Stimulated activated effector memory CD8-positive, alpha-beta T cell treated with anti-CD3 and anti-CD28 coated beads, Interleukin-12 subunit alpha, Interleukin-12 subunit beta, amount 100 ng/mL, for 72 hours (primary cell): Measurements from ENCODE around the gene EIPR1.

Experiments
- ATAC-seq: fragments of 150-1000 bp; cut with Tn5 transposase; 2 replicates; pipeline ENCODE4 v1.10.0; 2021
- DNase-seq, 2 donors: peaks; one replicate each; pipeline ENCODE4 v3.0.0; 2021 to 2022; ENCODE audit warnings: low spot score in 2 of 2
- H3K27ac Mint-ChIP-seq: one replicate; pipeline ENCODE4 v1.8.0; 2022; ENCODE audit warnings: mild to moderate bottlenecking, mixed read lengths
- H3K36me3 Mint-ChIP-seq: one replicate; pipeline ENCODE4 v1.8.0; 2022; ENCODE audit warnings: mild to moderate bottlenecking, mixed read lengths
- H3K4me1 Mint-ChIP-seq: one replicate; pipeline ENCODE4 v1.8.0; 2022; ENCODE audit warnings: mixed read lengths
- H3K4me3 Mint-ChIP-seq: one replicate; pipeline ENCODE4 v1.8.0; 2022; ENCODE audit warnings: mild to moderate bottlenecking, mixed read lengths
- H3K9me3 Mint-ChIP-seq: one replicate; pipeline ENCODE4 v1.8.0; 2022; ENCODE audit warnings: mixed read lengths

Gene EIPR1

GRCh38 chr2:3409627-3410170, 32.1 kb upstream of the EIPR1 start:
- ATAC-seq (no peak), DNase-seq (no peak)
- Mint-ChIP-seq H3K4me1 (peaks cover 12% of the 10 kb centered on the region), H3K4me3 (no peak overlapping the region), H3K27ac (no peak overlapping the region), H3K9me3 (no peaks in the 10 kb centered on the region), H3K36me3 (peaks cover 31% of the 10 kb centered on the region)

- ATAC-seq, result no peak
- H3K9me3 Mint-ChIP-seq, result no peaks in the 10 kb centered on the region
- no peak overlapping the region for H3K4me3 Mint-ChIP-seq
- peaks cover 17% of the 10 kb centered on the region for H3K4me1 Mint-ChIP-seq
- H3K27ac Mint-ChIP-seq, result no peak overlapping the region
- DNase-seq, result no peak
- H3K36me3 Mint-ChIP-seq, result peaks cover 34% of the 10 kb centered on the region
These were observed 31.2 kb upstream of the EIPR1 start for GRCh38 chr2:3408781-3409180.

GRCh38 chr2:3406501-3406900, 28.9 kb upstream of the EIPR1 start:
- H3K9me3 Mint-ChIP-seq, result no peaks in the 10 kb centered on the region
- no peak overlapping the region for H3K27ac Mint-ChIP-seq
- ATAC-seq, result no peak
- no peak for DNase-seq
- no peak overlapping the region for H3K4me3 Mint-ChIP-seq
- peaks cover 57% of the 10 kb centered on the region for H3K36me3 Mint-ChIP-seq
- peaks cover 17% of the 10 kb centered on the region for H3K4me1 Mint-ChIP-seq

GRCh38 chr2:3405876-3406275, 28.3 kb upstream of the EIPR1 start:
- peak overlapping the region; percentile 56 for H3K27ac Mint-ChIP-seq
- H3K4me1 Mint-ChIP-seq, result peaks cover 20% of the 10 kb centered on the region
- H3K36me3 Mint-ChIP-seq, result peaks cover 59% of the 10 kb centered on the region
- DNase-seq (no peak), ATAC-seq (no peak)
- no peak overlapping the region for H3K4me3 Mint-ChIP-seq
- H3K9me3 Mint-ChIP-seq, result no peaks in the 10 kb centered on the region

GRCh38 chr2:3405307-3405706, 27.7 kb upstream of the EIPR1 start:
- Mint-ChIP-seq H3K36me3 (peaks cover 55% of the 10 kb centered on the region), H3K27ac (peak overlapping the region; percentile 56)
- no peak for ATAC-seq

GRCh38 chr2:3404349-3404894, 26.8 kb upstream of the EIPR1 start:
- Mint-ChIP-seq H3K4me3 (no peak overlapping the region), H3K27ac (no peak overlapping the region), H3K36me3 (peaks cover 48% of the 10 kb centered on the region), H3K4me1 (peaks cover 31% of the 10 kb centered on the region), H3K9me3 (no peaks in the 10 kb centered on the region)
- ATAC-seq, result no peak
- DNase-seq, result no peak

More at GRCh38 chr2:3405307-3405706, 27.7 kb upstream of the EIPR1 start:
- DNase-seq, result no peak
- Mint-ChIP-seq H3K4me3 (no peak overlapping the region), H3K4me1 (peaks cover 25% of the 10 kb centered on the region), H3K9me3 (no peaks in the 10 kb centered on the region)

GRCh38 chr2:3403587-3404334, 26.1 kb upstream of the EIPR1 start:
- DNase-seq (no peak), ATAC-seq (no peak)
- Mint-ChIP-seq H3K4me1 (peaks cover 28% of the 10 kb centered on the region), H3K27ac (no peak overlapping the region), H3K9me3 (no peaks in the 10 kb centered on the region), H3K36me3 (peaks cover 42% of the 10 kb centered on the region), H3K4me3 (no peak overlapping the region)

- H3K4me1 Mint-ChIP-seq, result peaks cover 20% of the 10 kb centered on the region
- H3K27ac Mint-ChIP-seq, result peak overlapping the region; percentile 83
- peaks cover 49% of the 10 kb centered on the region for H3K36me3 Mint-ChIP-seq
- no peak for ATAC-seq
- no peak overlapping the region for H3K4me3 Mint-ChIP-seq
- no peak for DNase-seq
- H3K9me3 Mint-ChIP-seq, result peaks cover 5% of the 10 kb centered on the region
These were observed 22.2 kb upstream of the EIPR1 start for GRCh38 chr2:3399829-3400228.

- no peak overlapping the region for H3K27ac Mint-ChIP-seq
- peaks cover 48% of the 10 kb centered on the region for H3K36me3 Mint-ChIP-seq
These were observed 21.8 kb upstream of the EIPR1 start for GRCh38 chr2:3399381-3399780.

GRCh38 chr2:3398857-3399256, 21.2 kb upstream of the EIPR1 start:
- Mint-ChIP-seq H3K4me3 (no peak overlapping the region), H3K36me3 (peaks cover 43% of the 10 kb centered on the region), H3K4me1 (peaks cover 14% of the 10 kb centered on the region), H3K27ac (no peak overlapping the region), H3K9me3 (peaks cover 5% of the 10 kb centered on the region)
- DNase-seq (no peak), ATAC-seq (no peak)

More at GRCh38 chr2:3399381-3399780, 21.8 kb upstream of the EIPR1 start:
- DNase-seq (no peak), ATAC-seq (no peak)
- Mint-ChIP-seq H3K4me1 (peaks cover 16% of the 10 kb centered on the region), H3K9me3 (peaks cover 5% of the 10 kb centered on the region), H3K4me3 (no peak overlapping the region)

GRCh38 chr2:3396920-3397559, 19.4 kb upstream of the EIPR1 start:
- no peak overlapping the region for H3K27ac Mint-ChIP-seq
- no peak for ATAC-seq
- H3K9me3 Mint-ChIP-seq, result peaks cover 5% of the 10 kb centered on the region
- peaks cover 32% of the 10 kb centered on the region for H3K36me3 Mint-ChIP-seq
- peaks cover 14% of the 10 kb centered on the region for H3K4me1 Mint-ChIP-seq
- no peak for DNase-seq
- no peak overlapping the region for H3K4me3 Mint-ChIP-seq

- Mint-ChIP-seq H3K36me3 (peaks cover 51% of the 10 kb centered on the region), H3K4me1 (peaks cover 10% of the 10 kb centered on the region)
These were observed 14.6 kb upstream of the EIPR1 start for GRCh38 chr2:3392216-3392615.

GRCh38 chr2:3390041-3390440, 12.4 kb upstream of the EIPR1 start:
- H3K27ac Mint-ChIP-seq, result peak overlapping the region; percentile 82
- no peak for DNase-seq
- no peaks in the 10 kb centered on the region for H3K9me3 Mint-ChIP-seq
- H3K36me3 Mint-ChIP-seq, result peaks cover 41% of the 10 kb centered on the region
- no peak for ATAC-seq
- H3K4me3 Mint-ChIP-seq, result no peak overlapping the region
- H3K4me1 Mint-ChIP-seq, result peaks cover 12% of the 10 kb centered on the region

More at GRCh38 chr2:3392216-3392615, 14.6 kb upstream of the EIPR1 start:
- H3K4me3 Mint-ChIP-seq, result no peak overlapping the region
- no peak overlapping the region for H3K27ac Mint-ChIP-seq
- ATAC-seq, result no peak
- peaks cover 5% of the 10 kb centered on the region for H3K9me3 Mint-ChIP-seq
- DNase-seq, result no peak

GRCh38 chr2:3389193-3389592, 11.6 kb upstream of the EIPR1 start:
- H3K4me1 Mint-ChIP-seq, result peaks cover 12% of the 10 kb centered on the region

GRCh38 chr2:3388412-3388738, 10.8 kb upstream of the EIPR1 start:
- DNase-seq, result no peak
- Mint-ChIP-seq H3K4me3 (no peak overlapping the region), H3K36me3 (peaks cover 39% of the 10 kb centered on the region), H3K4me1 (peaks cover 12% of the 10 kb centered on the region), H3K9me3 (no peaks in the 10 kb centered on the region), H3K27ac (no peak overlapping the region)
- ATAC-seq, result no peak

More at GRCh38 chr2:3389193-3389592, 11.6 kb upstream of the EIPR1 start:
- DNase-seq, result no peak
- Mint-ChIP-seq H3K36me3 (peaks cover 39% of the 10 kb centered on the region), H3K4me3 (no peak overlapping the region), H3K27ac (no peak overlapping the region), H3K9me3 (no peaks in the 10 kb centered on the region)
- ATAC-seq, result no peak
